ENCODE results near the gene LYRM9. TPM values are rescaled to one million over a fixed set of nuclear protein-coding genes. Genes with fewer than 3 reads are reported as not detected.
"Not testable (repeated sequence)": the region's sequence is repeated elsewhere in the genome, so short reads cannot be mapped to it uniquely, and the experiment has no call there.

LYRM9 gene
- total RNA-seq, 2 experiments from 2014 or later, result 5.3 to 6.9 TPM

DNA sequence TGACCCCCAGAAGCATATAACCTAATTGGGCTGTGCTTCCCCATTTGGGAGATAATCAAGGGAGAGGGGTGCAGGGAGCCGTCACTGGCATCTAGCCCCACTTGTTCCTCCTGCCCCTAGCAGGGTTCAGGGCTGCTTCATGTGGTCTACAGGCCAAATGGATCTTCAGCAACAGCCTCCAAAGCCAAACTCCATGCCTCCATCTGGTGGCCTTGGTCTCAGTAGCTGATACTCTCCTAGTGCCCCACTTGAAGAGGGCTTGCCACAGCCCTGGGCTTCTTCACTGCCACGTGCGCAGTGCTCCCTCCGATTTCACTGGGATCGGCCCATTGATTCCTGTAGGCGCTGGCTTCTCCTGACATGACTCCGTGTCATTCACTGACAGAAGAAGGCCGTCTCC, 24.6 kb downstream of the LYRM9 start:
- no peak for DNase-seq
- intact Hi-C loops (cut with micrococcal nuclease), result no loop called here
- CTCF ChIA-PET, result interaction anchor here (1.2 kb wide), 1 partner anchor 63 kb away, joined by 3 read pairs; no protein-coding TSS in a partner anchor
- Mint-ChIP-seq H3K36me3 (ENCODE audit: low read depth) (peaks cover 2% of the 10 kb centered on the region), H3K4me1 (ENCODE audit: low read depth) (peaks cover 4% of the 10 kb centered on the region), H3K9me3 (peaks cover 2% of the 10 kb centered on the region), H3K4me3 (no peak overlapping the region), H3K27me3 (ENCODE audit: low read depth) (no peaks in the 10 kb centered on the region), H3K27ac (no peak overlapping the region)

DNA sequence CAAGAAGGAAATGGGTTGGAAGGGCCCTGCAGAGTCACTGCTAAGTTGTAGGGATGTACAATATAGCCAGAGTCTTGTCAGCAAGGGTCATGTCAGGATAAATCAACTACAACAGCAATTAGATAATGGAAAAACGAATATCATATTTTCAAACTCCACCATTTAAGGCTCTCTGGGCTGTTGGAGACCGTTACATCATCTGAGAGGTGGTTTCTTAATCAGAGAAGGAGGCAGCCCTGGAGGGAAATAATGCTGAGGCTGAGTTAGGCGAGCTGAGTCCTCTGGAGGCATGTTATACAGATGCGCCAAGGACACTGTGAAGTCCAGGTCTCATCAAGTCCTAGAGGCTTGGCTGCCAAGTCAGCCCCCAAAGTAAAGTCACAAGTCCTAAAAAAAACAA, 30.3 kb downstream of the LYRM9 start:
- H3K36me3 Mint-ChIP-seq (ENCODE audit: low read depth), result no peaks in the 10 kb centered on the region
- no peaks in the 10 kb centered on the region for H3K9me3 Mint-ChIP-seq
- no peaks in the 10 kb centered on the region for H3K27me3 Mint-ChIP-seq (ENCODE audit: low read depth)
- H3K4me1 Mint-ChIP-seq (ENCODE audit: low read depth), result peaks cover 2% of the 10 kb centered on the region
- H3K27ac Mint-ChIP-seq, result no peak overlapping the region
- H3K4me3 Mint-ChIP-seq, result no peak overlapping the region
- intact Hi-C loops (cut with micrococcal nuclease), result no loop called here
- CTCF ChIA-PET, result no interaction called here
- DNase-seq, result no peak

DNA sequence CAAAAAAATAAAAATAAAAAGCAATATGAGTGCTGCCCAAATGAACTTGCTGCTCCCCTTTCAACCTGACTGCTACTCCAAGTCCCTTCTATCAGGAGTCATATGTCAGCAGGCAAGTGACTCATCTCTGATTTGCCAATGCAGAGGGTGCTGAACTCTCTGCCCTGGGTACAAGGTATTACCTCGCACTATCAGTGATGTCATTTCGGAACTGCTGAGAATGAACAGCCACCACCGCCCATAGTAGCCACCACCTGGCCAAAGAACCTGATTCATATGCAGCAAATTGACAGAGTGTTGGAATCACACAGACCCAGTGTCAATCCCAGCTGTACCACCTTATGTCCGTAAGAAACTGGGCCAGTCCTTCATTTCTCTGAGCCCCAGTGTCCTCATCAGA, 31.2 kb downstream of the LYRM9 start:
- no peaks in the 10 kb centered on the region for H3K27me3 Mint-ChIP-seq (ENCODE audit: low read depth)
- no peaks in the 10 kb centered on the region for H3K36me3 Mint-ChIP-seq (ENCODE audit: low read depth)
- intact Hi-C loops (cut with micrococcal nuclease), result no loop called here
- no peak overlapping the region for H3K27ac Mint-ChIP-seq
- H3K9me3 Mint-ChIP-seq, result no peaks in the 10 kb centered on the region
- CTCF ChIA-PET, result no interaction called here
- H3K4me1 Mint-ChIP-seq (ENCODE audit: low read depth), result peaks cover 5% of the 10 kb centered on the region
- peak; percentile 15 for DNase-seq
- no peak overlapping the region for H3K4me3 Mint-ChIP-seq

DNA sequence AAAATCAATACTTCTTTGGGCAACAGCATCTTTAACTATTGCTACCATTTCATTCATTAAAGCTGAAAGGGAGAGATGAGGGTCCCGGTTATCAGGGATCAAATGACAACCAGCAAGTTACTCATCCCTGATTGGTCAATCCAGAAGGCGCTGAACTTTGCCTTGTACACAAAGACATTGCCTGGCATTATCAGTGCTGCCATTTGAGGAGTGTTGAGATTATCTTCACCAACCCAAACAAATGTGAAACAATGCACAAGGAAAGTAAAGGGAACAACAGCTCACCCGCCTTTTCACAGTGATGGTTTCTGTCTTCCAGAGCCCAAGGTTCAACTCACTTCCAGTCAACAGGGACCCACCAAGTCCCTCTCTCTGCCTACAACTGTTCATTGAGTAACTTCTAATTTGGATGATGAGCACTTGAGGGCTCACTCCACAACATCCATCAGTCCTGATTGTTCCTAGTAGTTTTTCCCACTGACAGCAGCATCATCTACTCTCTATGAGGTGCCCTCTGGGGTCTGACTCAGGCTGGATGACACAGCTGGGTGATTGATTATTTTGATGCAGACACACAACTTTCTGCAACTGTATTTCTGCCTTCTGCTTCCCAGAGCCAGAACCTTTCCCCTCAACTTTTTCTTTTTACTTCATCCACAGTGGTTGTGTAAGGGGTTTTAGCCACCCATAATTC, 32.0 kb downstream of the LYRM9 start:
- intact Hi-C loops (cut with micrococcal nuclease), result no loop called here
- Mint-ChIP-seq H3K4me3 (no peak overlapping the region), H3K9me3 (no peaks in the 10 kb centered on the region), H3K27me3 (ENCODE audit: low read depth) (no peaks in the 10 kb centered on the region), H3K36me3 (ENCODE audit: low read depth) (no peaks in the 10 kb centered on the region), H3K4me1 (ENCODE audit: low read depth) (peaks cover 7% of the 10 kb centered on the region), H3K27ac (no peak overlapping the region)
- CTCF ChIA-PET, result no interaction called here
- no peak for DNase-seq

DNA sequence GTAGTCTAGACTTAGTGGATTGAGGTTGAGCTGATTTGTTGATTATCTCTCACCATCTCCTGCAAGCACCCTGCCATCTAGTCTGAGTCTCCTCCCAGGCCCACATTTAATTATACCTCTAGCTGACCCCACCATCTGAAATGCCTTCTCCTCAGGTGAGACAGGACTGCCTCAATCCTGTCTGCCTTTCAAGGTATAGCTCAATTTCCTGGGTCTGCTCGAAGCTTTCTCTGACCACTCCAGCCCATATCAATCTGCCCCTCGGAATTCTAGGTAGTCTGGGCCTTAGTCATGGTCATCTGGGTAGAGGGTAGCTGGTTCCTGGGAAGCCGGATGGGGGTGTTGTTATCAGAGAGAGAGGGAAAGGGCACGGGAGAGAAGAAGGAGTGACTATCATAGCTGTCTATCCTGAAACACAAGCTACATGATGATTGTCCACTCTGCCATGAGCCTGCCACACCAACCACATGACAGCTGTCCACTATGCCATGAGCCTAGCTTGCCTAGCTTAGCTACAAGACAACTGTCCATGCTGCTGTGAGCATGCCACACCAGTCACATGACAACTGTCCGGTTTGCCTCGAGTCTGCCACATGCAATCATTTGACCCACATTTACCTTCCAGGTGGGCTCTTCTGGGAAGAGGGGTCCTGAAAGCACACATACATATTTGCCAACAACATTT, 34.4 kb downstream of the LYRM9 start:
- Mint-ChIP-seq H3K27me3 (ENCODE audit: low read depth) (no peaks in the 10 kb centered on the region), H3K4me1 (ENCODE audit: low read depth) (peaks cover 7% of the 10 kb centered on the region), H3K9me3 (no peaks in the 10 kb centered on the region), H3K4me3 (no peak overlapping the region), H3K27ac (no peak overlapping the region), H3K36me3 (ENCODE audit: low read depth) (no peaks in the 10 kb centered on the region)
- intact Hi-C loops (cut with micrococcal nuclease), result no loop called here
- DNase-seq, result no peak
- CTCF ChIA-PET, result interaction anchor here (0.6 to 1.9 kb wide), 6 partner anchors 35 to 682 kb away, joined by 3 to 13 read pairs (median 4); partner anchors contain the start of gene LYRM9

DNA sequence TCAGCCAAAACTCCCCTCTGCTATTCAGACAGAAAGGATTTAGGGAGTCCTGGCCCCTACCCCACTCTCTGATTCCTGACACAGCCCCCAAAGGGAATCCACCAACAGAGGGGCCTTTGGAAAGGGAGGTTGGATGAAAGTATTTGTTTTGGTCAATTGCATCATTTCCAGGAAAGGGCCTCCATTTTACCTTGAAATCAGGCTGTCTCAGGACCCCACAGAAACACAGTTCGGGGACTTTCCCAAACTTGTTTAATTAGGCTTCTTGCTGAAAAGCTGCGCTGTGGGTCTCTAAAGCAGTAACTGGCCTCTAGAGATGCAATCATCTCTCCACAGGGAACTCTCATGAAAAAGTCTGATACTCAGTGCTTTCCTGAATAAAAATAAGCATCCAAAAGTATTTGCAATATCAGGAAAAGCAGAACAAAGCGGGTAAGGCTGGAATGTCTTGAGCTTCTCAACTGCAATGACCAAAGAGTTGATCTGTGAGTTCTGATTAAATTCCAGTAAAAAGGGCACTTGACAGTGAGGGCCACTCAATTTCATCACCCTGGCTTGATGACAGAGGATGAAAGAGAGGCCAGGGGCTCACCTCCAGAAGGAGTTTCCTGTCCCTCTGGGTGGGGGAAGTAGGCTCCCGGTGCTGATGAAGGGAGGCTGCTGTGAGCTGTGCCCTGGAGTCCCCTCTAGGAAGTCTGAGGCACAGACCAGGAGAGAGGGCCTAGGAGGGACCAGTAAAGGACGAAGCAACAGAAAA, 36.3 kb downstream of the LYRM9 start:
- no peak for DNase-seq
- peaks cover 7% of the 10 kb centered on the region for H3K4me1 Mint-ChIP-seq (ENCODE audit: low read depth)
- no peaks in the 10 kb centered on the region for H3K9me3 Mint-ChIP-seq
- no peak overlapping the region for H3K4me3 Mint-ChIP-seq
- CTCF ChIA-PET, result interaction anchor here (1.5 to 1.8 kb wide), 2 partner anchors 23 to 48 kb away, joined by 3 to 5 read pairs; no protein-coding TSS in a partner anchor
- intact Hi-C loops (cut with micrococcal nuclease), result no loop called here
- H3K27ac Mint-ChIP-seq, result no peak overlapping the region
- H3K27me3 Mint-ChIP-seq (ENCODE audit: low read depth), result no peaks in the 10 kb centered on the region
- H3K36me3 Mint-ChIP-seq (ENCODE audit: low read depth), result no peaks in the 10 kb centered on the region

DNA sequence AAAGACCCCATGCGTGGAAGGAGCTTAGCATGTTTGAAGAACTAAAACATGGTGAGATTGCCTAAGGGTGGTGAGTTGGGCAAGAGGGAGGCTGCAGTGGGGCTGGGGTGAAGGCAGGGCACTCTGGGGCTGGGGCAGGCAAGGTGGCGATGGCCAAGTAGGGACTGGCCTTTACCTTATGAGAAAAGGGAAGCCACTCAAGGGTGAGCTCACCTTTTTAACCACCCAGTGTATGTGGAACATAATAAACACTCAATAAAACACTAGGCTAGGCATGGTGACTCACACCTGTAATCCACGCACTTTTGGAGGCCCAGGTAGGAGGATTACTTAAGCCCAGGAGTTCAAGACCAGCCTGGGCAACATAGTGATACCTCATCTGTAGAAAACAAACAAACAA, 37.7 kb downstream of the LYRM9 start:
- Mint-ChIP-seq H3K9me3 (no peaks in the 10 kb centered on the region), H3K4me1 (ENCODE audit: low read depth) (peaks cover 7% of the 10 kb centered on the region), H3K4me3 (no peak overlapping the region), H3K27me3 (ENCODE audit: low read depth) (no peaks in the 10 kb centered on the region), H3K36me3 (ENCODE audit: low read depth) (no peaks in the 10 kb centered on the region), H3K27ac (no peak overlapping the region)
- CTCF ChIA-PET, result interaction anchor here (0.8 to 1.5 kb wide), 2 partner anchors 25 to 37 kb away, joined by 3 to 5 read pairs; partner anchors contain the start of gene LYRM9
- intact Hi-C loops (cut with micrococcal nuclease), result no loop called here
- DNase-seq, result no peak

DNA sequence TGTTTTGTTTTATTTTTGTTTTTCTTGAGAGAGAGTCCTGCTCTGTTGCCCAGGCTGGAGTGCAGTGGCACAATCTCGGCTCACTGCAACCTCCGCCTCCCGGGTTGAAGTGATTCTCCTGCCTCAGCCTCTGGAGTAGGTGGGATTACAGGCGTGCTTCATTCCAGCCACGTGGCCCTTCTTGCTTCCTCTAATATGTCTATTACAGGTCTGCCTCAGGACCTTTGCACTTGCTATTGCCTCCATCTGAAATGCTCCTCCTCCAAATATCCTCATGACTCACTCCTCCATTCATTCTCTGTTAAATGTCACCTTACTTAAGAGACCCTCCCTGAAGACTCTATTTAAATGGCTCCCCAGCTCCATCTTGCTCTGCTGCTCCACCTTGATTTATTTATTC, 39.0 kb downstream of the LYRM9 start:
- Mint-ChIP-seq H3K4me1 (ENCODE audit: low read depth) (peaks cover 7% of the 10 kb centered on the region), H3K9me3 (no peaks in the 10 kb centered on the region), H3K4me3 (no peak overlapping the region), H3K27ac (no peak overlapping the region), H3K27me3 (ENCODE audit: low read depth) (no peaks in the 10 kb centered on the region), H3K36me3 (ENCODE audit: low read depth) (no peaks in the 10 kb centered on the region)
- intact Hi-C loops (cut with micrococcal nuclease), result no loop called here
- DNase-seq, result no peak
- CTCF ChIA-PET, result interaction anchor here (0.5 kb wide), 1 partner anchor 12 kb away, joined by 3 read pairs; no protein-coding TSS in a partner anchor

DNA sequence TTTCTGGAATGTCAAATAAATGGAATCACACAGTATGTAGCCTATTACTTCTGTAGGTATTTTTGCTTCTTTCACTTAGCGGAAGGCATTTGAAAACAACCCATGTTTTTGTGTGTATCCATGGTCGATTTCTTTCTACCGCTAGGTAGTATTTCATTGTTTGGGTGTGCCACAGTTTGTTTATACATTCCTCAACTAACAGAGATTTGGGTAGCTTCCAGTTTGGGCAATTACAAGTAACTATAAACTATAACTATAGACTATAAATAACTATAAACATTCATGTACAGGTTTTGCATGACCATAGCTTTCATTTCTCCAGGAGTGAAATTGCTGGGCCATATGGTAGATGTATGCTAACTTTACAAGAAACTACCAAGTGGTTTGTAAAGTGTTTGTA, 40.1 kb downstream of the LYRM9 start:
- intact Hi-C loops (cut with micrococcal nuclease), result no loop called here
- no peaks in the 10 kb centered on the region for H3K36me3 Mint-ChIP-seq (ENCODE audit: low read depth)
- H3K4me3 Mint-ChIP-seq, result no peak overlapping the region
- CTCF ChIA-PET, result no interaction called here
- no peak for DNase-seq
- no peak overlapping the region for H3K27ac Mint-ChIP-seq
- no peaks in the 10 kb centered on the region for H3K27me3 Mint-ChIP-seq (ENCODE audit: low read depth)
- peaks cover 6% of the 10 kb centered on the region for H3K4me1 Mint-ChIP-seq (ENCODE audit: low read depth)
- H3K9me3 Mint-ChIP-seq, result no peaks in the 10 kb centered on the region

DNA sequence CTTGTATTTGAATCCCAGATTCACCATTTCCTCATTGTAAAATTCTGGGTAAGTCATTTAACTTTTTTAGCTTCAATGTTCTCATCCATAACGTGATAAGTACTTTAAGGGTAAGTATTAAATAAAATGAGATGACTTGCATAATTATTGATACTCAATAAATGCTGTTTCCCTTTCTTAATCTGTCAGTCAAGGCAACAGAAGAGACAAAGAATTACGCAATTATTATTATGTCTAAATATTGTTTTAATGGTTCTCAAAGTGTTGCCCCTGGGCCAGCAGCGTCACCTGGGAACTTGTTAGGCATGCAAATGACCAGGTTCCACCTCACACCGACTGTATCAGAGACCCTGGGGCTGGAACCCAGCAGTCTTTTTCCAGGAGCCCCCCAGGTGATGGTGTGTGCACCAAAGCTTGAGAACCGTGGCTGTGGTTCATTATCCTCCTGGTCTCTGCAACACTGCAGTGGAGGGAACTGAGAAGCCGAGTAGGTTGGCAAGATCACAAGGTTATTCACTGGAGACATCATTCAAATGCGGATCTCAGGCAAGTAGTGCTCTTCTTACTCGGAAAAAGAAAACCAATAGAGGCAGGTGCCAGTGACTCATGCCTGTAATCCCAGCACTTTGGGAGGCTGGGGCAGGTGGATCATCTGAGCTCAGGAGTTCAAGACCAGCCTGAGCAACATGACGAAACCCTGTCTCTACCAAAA, 43.5 kb downstream of the LYRM9 start:
- Mint-ChIP-seq H3K4me1 (ENCODE audit: low read depth) (peaks cover 16% of the 10 kb centered on the region), H3K27me3 (ENCODE audit: low read depth) (no peaks in the 10 kb centered on the region), H3K36me3 (ENCODE audit: low read depth) (no peaks in the 10 kb centered on the region), H3K9me3 (no peaks in the 10 kb centered on the region), H3K4me3 (no peak overlapping the region), H3K27ac (no peak overlapping the region)
- no peak for DNase-seq
- intact Hi-C loops (cut with micrococcal nuclease), result no loop called here
- CTCF ChIA-PET, result interaction anchor here (0.7 to 2.0 kb wide), 2 partner anchors 30 to 105 kb away, joined by 3 to 4 read pairs; no protein-coding TSS in a partner anchor

DNA sequence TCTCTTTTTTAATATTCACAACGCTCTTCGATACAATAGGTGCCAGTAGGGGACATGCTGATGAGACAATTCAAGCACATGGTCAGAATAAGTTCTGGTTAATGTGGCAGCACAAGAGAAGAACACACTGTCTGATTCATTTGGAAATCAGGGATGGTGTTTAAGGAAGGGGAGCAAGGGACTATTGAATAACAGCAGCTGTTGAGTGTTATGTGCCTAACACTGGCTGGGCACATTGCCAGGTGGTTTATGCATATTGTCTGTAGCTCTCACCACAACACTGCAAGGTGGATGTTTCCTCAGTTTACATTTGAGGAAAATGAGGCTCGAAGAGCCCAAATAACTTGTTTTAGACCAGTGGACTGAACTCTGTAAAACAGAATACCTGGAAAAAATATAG, 44.2 kb downstream of the LYRM9 start:
- H3K36me3 Mint-ChIP-seq (ENCODE audit: low read depth), result no peaks in the 10 kb centered on the region
- CTCF ChIA-PET, result no interaction called here
- no peak overlapping the region for H3K4me3 Mint-ChIP-seq
- no peak for DNase-seq
- H3K9me3 Mint-ChIP-seq, result no peaks in the 10 kb centered on the region
- H3K27ac Mint-ChIP-seq, result no peak overlapping the region
- H3K27me3 Mint-ChIP-seq (ENCODE audit: low read depth), result no peaks in the 10 kb centered on the region
- intact Hi-C loops (cut with micrococcal nuclease), result no loop called here
- peaks cover 16% of the 10 kb centered on the region for H3K4me1 Mint-ChIP-seq (ENCODE audit: low read depth)

DNA sequence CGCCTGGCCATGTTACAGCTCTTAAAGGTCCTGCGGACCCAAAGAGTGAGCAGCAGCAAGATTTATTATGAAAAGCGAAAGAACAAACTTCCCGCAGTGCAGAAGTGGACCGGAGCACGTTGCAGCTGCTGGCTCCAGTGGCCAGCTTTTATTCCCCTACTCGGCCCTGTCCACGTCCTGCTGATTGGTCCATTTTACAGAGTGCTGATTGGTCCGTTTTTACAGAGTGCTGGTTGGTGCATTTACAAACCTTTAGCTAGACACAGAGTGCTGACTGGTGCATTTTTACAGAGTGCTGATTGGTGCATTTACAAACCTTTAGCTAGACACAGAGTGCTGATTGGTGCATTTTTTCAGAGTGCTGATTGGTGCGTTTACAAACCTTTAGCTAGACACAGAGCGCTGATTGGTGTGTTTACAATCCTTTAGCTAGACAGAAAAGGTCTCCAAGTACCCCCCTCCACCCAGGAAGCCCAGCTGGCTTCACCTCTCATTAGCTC, 46.3 kb downstream of the LYRM9 start:
- intact Hi-C loops (cut with micrococcal nuclease), result loop anchor here (1.0 kb wide), 1 partner anchor 37 kb away; no protein-coding TSS in a partner anchor
- H3K27ac Mint-ChIP-seq; H3K9me3 Mint-ChIP-seq; H3K36me3 Mint-ChIP-seq (ENCODE audit: low read depth); DNase-seq; H3K27me3 Mint-ChIP-seq (ENCODE audit: low read depth): not testable (repeated sequence)
- peaks cover 16% of the 10 kb centered on the region for H3K4me1 Mint-ChIP-seq (ENCODE audit: low read depth)
- CTCF ChIA-PET, result interaction anchor here (0.8 to 1.9 kb wide), 6 partner anchors 23 to 44 kb away, joined by 3 to 8 read pairs (median 4); no protein-coding TSS in a partner anchor
- peak overlapping the region; percentile 60 for H3K4me3 Mint-ChIP-seq

Data from activated naive CD4-positive, alpha-beta T cell treated with anti-CD3 and anti-CD28 coated beads for 36 hours (primary cell).